ENCODE measurements around the gene VN1R5. TPM values are rescaled to one million over a fixed set of nuclear protein-coding genes. Genes with fewer than 3 reads are reported as not detected.

The VN1R5 gene
- total and polyA plus RNA-seq, 9 of the 15 experiments (the other 6 are each of a cell fraction or from before 2014, with no cell fraction given): not detected

DNA sequence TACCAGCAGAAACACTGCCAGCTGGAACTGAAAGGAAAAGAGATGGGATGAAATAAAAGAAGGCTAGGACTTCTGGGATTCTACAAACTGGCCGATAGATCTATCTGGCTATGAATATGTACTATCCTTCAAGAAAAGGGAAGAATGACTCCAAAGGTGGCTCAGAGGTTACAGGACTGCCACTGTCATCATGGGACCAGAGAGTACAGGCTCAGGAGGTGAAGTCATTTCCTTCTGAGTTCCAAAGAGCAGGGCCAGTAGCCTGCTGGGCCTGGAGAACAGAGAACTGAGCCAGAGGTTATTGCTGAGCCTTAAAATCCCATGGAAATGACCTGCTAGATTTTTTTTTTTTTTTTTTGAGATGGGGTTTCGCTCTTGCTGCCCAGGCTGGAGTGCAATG lies 48.2 kb downstream of the VN1R5 start:
- POLR2A ChIA-PET: interaction anchor here (1.9 kb wide), 1 partner anchor 9 kb away, joined by 4 read pairs; no protein-coding TSS in a partner anchor
- FAIRE-seq (no peak), ATAC-seq (no peak), DNase-seq (ENCODE audit: extremely low read depth in 1 of 4, low spot score in 3 of 4) (no peak)
- no peaks in the 10 kb centered on the region for H3K79me2 ChIP-seq (ENCODE audit: control insufficient read depth, insufficient read depth, low read length)
- no peak overlapping the region for H3K4me2 ChIP-seq (ENCODE audit: insufficient read depth, low read length)
- no peak overlapping the region for H2AFZ ChIP-seq (ENCODE audit: low read depth, low read length)
- H3K4me1 ChIP-seq (replicated peaks in 1 of 2; ENCODE audit: control insufficient read depth in 2 of 2, insufficient read depth in 2 of 2, low read length in 2 of 2): peaks cover 0 to 6% of the 10 kb centered on the region in 2 experiments; a peak in 1 of 5 replicates
- BruUV-seq (replicated peaks): no TSS peak
- no peaks in the 10 kb centered on the region for H3K9me3 ChIP-seq (replicated peaks; ENCODE audit: control insufficient read depth, insufficient read depth, low read depth, low read length)
- no peaks in the 10 kb centered on the region for H4K20me1 ChIP-seq (replicated peaks; ENCODE audit: control insufficient read depth, insufficient read depth, low read length)
- no peak overlapping the region for H3K27ac ChIP-seq (ENCODE audit: extremely low read depth, low read depth, low read length)
- no peak overlapping the region for H3K4me3 ChIP-seq
- H3K9me1 ChIP-seq (ENCODE audit: control insufficient read depth, insufficient read depth, low read length): no peaks in the 10 kb centered on the region
- H3K36me3 ChIP-seq (ENCODE audit: control insufficient read depth, insufficient read depth, low read length): peaks cover 94% of the 10 kb centered on the region; the same call in 2 of the 3 replicates
- TF ChIP-seq RCOR1 (IDR thresholded peaks at IDR 0.05; ENCODE audit: borderline replicate concordance in 1 of 2, low read depth in 2 of 2, low read length in 2 of 2) (no peak), TSC22D4 (tag; IDR thresholded peaks at IDR 0.05) (no peak), MEF2D (tag; conservative IDR thresholded peaks at IDR 0.05; ENCODE audit: low read depth) (no peak), THAP7 (CRISPR knock-in tag; IDR thresholded peaks at IDR 0.05) (no peak), MXI1 (IDR thresholded peaks at IDR 0.05; ENCODE audit: low read depth, low read length) (no peak), SNIP1 (IDR thresholded peaks at IDR 0.05; ENCODE audit: low read depth) (no peak), NFE2L1 (tag; IDR thresholded peaks at IDR 0.05; ENCODE audit: borderline replicate concordance, low read depth) (no peak), GATAD2B (IDR thresholded peaks at IDR 0.05; ENCODE audit: borderline replicate concordance) (no peak), ZNF707 (CRISPR knock-in tag; conservative IDR thresholded peaks at IDR 0.05) (no peak), HNRNPLL (IDR thresholded peaks at IDR 0.05; ENCODE audit: low read depth, low read length, poor library complexity, severe bottlenecking) (no peak), EZH2 (IDR thresholded peaks at IDR 0.05; ENCODE audit: borderline replicate concordance, low read depth, low read length) (no peak), EP300 (IDR thresholded peaks at IDR 0.05; ENCODE audit: low read length) (no peak), ZNF324 (CRISPR knock-in tag; IDR thresholded peaks at IDR 0.05) (no peak), ZNF197 (CRISPR knock-in tag; IDR thresholded peaks at IDR 0.05; ENCODE audit: low read depth) (no peak), HDAC3 (IDR thresholded peaks at IDR 0.05; ENCODE audit: borderline replicate concordance, partially characterized antibody) (no peak), ZNF76 (CRISPR knock-in tag; IDR thresholded peaks at IDR 0.05; ENCODE audit: borderline replicate concordance) (no peak)
- TF ChIP-seq, protein P1, sequence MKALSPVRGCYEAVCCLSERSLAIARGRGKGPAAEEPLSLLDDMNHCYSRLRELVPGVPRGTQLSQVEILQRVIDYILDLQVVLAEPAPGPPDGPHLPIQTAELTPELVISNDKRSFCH (CRISPR knock-in tag; IDR thresholded peaks at IDR 0.05): no peak
- TF ChIP-seq, protein P1 (tag; IDR thresholded peaks at IDR 0.05): no peak
- TF ChIP-seq, protein P2, sequence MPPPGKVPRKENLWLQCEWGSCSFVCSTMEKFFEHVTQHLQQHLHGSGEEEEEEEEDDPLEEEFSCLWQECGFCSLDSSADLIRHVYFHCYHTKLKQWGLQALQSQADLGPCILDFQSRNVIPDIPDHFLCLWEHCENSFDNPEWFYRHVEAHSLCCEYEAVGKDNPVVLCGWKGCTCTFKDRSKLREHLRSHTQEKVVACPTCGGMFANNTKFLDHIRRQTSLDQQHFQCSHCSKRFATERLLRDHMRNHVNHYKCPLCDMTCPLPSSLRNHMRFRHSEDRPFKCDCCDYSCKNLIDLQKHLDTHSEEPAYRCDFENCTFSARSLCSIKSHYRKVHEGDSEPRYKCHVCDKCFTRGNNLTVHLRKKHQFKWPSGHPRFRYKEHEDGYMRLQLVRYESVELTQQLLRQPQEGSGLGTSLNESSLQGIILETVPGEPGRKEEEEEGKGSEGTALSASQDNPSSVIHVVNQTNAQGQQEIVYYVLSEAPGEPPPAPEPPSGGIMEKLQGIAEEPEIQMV (tag; conservative IDR thresholded peaks at IDR 0.05; ENCODE audit: low read depth): no peak
- 90% methylated on average over 1 of the region's 2 CpGs for WGBS (ENCODE audit: insufficient coverage, low coverage, missing lambda C conversion rate)
- no peak overlapping the region for H3K9ac ChIP-seq (ENCODE audit: insufficient read depth in 1 of 2, low read depth in 2 of 2, low read length in 2 of 2)
- in situ Hi-C loops (cut with MboI) (no loop called here), intact Hi-C loops (cut with micrococcal nuclease) (no loop called here)
- CTCF ChIA-PET (ENCODE audit: low intra/inter-chr PET ratio): no interaction called here
- no peaks in the 10 kb centered on the region; a peak in 1 of 5 replicates for H3K27me3 ChIP-seq (ENCODE audit: control insufficient read depth in 2 of 2, insufficient read depth in 2 of 2, low read length in 2 of 2)

Data from K562 (cell line).